Ascending aorta (tissue), 2 donors: ENCODE measurements around the gene SMIM38. TPM values are rescaled to one million over a fixed set of nuclear protein-coding genes. Genes with fewer than 3 reads are reported as not detected.

Experiments used
- DNase-seq, 2 donors: peaks; one replicate each; pipeline ENCODE4 v3.0.0-alpha.2; 2019; ENCODE audit warnings: low spot score in 2 of 2
- H3K27ac ChIP-seq, 2 donors: fragments of 200-600 bp; sonication (generic); one replicate each; pipeline ENCODE4 v1.5.1; 2016 to 2017; ENCODE audit warnings: mild to moderate bottlenecking in 1 of 2
- H3K27me3 ChIP-seq: fragments of 200-600 bp; sonication (generic); one replicate; pipeline ENCODE4 v1.5.1; 2017
- H3K36me3 ChIP-seq, 2 donors: fragments of 200-600 bp; sonication (generic); one replicate each; pipeline ENCODE4 v1.5.1; 2016
- H3K4me1 ChIP-seq, 2 donors: fragments of 200-600 bp; sonication (generic); one replicate each; pipeline ENCODE4 v1.5.1; 2016 to 2017; ENCODE audit warnings: mild to moderate bottlenecking in 1 of 2
- H3K4me3 ChIP-seq, 2 donors: fragments of 200-600 bp; sonication (generic); one replicate each; pipeline ENCODE4 v1.5.1; 2016 to 2017; ENCODE audit warnings: mild to moderate bottlenecking in 1 of 2
- H3K9me3 ChIP-seq, 2 donors: fragments of 200-600 bp; sonication (generic); one replicate each; pipeline ENCODE4 v1.5.1; 2016
- intact Hi-C: fragments of 100-400 bp; cut with DNase I; formaldehyde crosslinking; loops from one replicate; pipeline ENCODE4 v1.15.1; 2023
- total RNA-seq: library from RNA; depleted of rRNA; stranded (reverse); fragments of >200 nt; gene quantifications from one replicate; pipeline ENCODE4 v1.1.0, GENCODE V29; 2016
- TF ChIP-seq, protein P1 (sequence below), 3 experiments: fragments of 200-600 bp in 2 of 3; fragments of 450-650 bp in 1 of 3; sonication (generic) in 2 of 3; IDR thresholded peaks; one replicate each; pipeline ENCODE4 v1.5.1; 2016 to 2019; ENCODE audit warnings: antibody characterized with exemption in 3 of 3, mild to moderate bottlenecking in 1 of 3, moderate library complexity in 1 of 3

Gene SMIM38
- total RNA-seq, 1 donor from 2014 or later, result 3.1 TPM

DNA sequence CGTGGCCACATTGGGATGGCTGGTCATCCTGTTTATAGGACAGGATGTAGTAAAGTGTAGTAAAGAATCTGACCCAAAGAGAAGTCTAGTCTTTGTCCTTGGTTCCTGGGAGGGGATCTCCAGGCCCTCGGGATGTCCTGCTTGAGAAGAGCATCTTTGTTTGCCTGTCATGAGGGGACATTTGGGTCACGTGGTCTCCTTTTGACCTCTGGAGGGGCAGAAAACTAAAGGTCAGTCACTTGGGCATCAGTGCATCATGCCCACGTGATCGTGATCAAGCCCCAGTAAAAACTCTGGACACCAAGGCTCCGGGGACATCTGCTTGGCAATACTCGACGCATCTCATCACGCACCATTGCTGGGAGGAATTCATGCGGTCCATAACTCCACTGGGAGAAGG lies 9.1 kb downstream of the SMIM38 start:
- Histone ChIP-seq H3K27me3 (no peaks in the 10 kb centered on the region), H3K4me1 (peaks cover 10 to 11% of the 10 kb centered on the region in 2 donors), H3K9me3 (peaks cover 0 to 11% of the 10 kb centered on the region in 2 donors), H3K36me3 (no peaks in the 10 kb centered on the region), H3K27ac (no peak overlapping the region), H3K4me3 (no peak overlapping the region)
- intact Hi-C loops, result loop anchor here (5.0 kb wide), 1 partner anchor 33 kb away; no protein-coding TSS in a partner anchor
- TF ChIP-seq, protein P1, sequence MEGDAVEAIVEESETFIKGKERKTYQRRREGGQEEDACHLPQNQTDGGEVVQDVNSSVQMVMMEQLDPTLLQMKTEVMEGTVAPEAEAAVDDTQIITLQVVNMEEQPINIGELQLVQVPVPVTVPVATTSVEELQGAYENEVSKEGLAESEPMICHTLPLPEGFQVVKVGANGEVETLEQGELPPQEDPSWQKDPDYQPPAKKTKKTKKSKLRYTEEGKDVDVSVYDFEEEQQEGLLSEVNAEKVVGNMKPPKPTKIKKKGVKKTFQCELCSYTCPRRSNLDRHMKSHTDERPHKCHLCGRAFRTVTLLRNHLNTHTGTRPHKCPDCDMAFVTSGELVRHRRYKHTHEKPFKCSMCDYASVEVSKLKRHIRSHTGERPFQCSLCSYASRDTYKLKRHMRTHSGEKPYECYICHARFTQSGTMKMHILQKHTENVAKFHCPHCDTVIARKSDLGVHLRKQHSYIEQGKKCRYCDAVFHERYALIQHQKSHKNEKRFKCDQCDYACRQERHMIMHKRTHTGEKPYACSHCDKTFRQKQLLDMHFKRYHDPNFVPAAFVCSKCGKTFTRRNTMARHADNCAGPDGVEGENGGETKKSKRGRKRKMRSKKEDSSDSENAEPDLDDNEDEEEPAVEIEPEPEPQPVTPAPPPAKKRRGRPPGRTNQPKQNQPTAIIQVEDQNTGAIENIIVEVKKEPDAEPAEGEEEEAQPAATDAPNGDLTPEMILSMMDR (IDR thresholded peaks at IDR 0.05), result no peak
- DNase-seq, result no peak

GRCh38 chr11:69165775-69166174 lies 10.0 kb downstream of the SMIM38 start:
- no peak overlapping the region for H3K27ac ChIP-seq
- H3K9me3 ChIP-seq, result peaks cover 0 to 11% of the 10 kb centered on the region in 2 donors
- intact Hi-C loops, result loop anchor here (5.0 kb wide), 1 partner anchor 33 kb away; no protein-coding TSS in a partner anchor
- no peak for DNase-seq
- no peak overlapping the region for H3K4me3 ChIP-seq
- no peaks in the 10 kb centered on the region for H3K27me3 ChIP-seq
- no peaks in the 10 kb centered on the region for H3K36me3 ChIP-seq
- H3K4me1 ChIP-seq, result peaks cover 10 to 11% of the 10 kb centered on the region in 2 donors
- TF ChIP-seq, protein P1 (IDR thresholded peaks at IDR 0.05), result no peak

DNA sequence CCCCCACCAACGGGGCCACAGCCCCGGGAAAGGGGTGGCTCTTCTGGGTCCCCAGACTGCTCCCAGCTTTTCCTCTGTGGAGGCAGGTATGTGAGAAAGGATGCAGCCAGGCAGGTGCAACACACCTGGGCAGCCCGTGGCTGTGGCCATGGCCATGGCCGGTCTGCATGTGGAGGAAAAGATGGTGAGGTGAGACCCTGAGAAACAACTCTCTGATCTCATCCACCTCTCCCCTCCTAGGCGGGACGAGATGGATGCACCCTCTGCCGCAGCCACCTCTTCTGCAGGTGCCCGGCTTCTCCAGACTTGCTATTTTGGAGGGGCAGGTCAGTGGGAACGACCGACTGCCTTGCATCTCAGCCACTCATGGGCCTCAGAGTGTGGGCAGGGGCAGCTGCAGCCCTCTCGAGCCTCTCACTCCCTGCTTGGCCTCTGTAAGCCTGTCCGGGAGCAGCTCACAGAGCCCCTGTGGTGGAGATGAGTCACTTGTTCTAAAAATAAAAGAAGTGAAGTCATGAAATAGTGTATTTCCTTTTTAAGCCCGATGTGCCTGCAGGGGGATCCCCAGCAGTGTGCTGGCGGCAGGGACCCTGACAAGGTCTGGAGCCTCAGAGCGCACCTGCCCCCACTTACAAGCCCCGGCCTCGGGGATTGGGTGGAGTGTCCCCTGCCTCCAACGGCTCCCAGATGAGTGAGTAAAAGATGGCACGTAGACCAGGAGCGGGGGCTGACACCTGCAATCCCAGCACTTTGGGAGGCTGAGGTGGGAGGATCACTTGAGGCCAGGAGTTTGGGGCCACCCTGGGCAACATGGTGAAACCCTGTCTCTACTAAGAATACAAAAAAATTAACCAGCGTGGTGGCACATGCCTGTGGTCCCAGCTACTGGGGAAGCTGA lies 10.7 kb downstream of the SMIM38 start:
- H3K27ac ChIP-seq, result peak overlapping the region in 1 of 2 donors; percentile 9
- no peaks in the 10 kb centered on the region for H3K36me3 ChIP-seq
- TF ChIP-seq, protein P1 (IDR thresholded peaks at IDR 0.05), result peak; percentile 7 to 34 (median 23)
- H3K4me3 ChIP-seq, result peak overlapping the region in 1 of 2 donors; percentile 42
- intact Hi-C loops, result loop anchor here (5.0 kb wide), 1 partner anchor 34 kb away; no protein-coding TSS in a partner anchor
- peaks cover 10 to 11% of the 10 kb centered on the region in 2 donors for H3K4me1 ChIP-seq
- no peaks in the 10 kb centered on the region for H3K27me3 ChIP-seq
- peaks cover 0 to 11% of the 10 kb centered on the region in 2 donors for H3K9me3 ChIP-seq
- DNase-seq, result peak; percentile 16 to 77

GRCh38 chr11:69167130-69167915 lies 11.6 kb downstream of the SMIM38 start:
- Histone ChIP-seq H3K4me1 (peaks cover 10 to 11% of the 10 kb centered on the region in 2 donors), H3K27ac (no peak overlapping the region), H3K36me3 (no peaks in the 10 kb centered on the region), H3K9me3 (peaks cover 0 to 11% of the 10 kb centered on the region in 2 donors), H3K4me3 (peak overlapping the region in 1 of 2 donors; percentile 42), H3K27me3 (no peaks in the 10 kb centered on the region)
- intact Hi-C loops, result loop anchor here (5.0 kb wide), 1 partner anchor 35 kb away; no protein-coding TSS in a partner anchor
- TF ChIP-seq, protein P1 (IDR thresholded peaks at IDR 0.05), result no peak
- DNase-seq, result no peak

DNA sequence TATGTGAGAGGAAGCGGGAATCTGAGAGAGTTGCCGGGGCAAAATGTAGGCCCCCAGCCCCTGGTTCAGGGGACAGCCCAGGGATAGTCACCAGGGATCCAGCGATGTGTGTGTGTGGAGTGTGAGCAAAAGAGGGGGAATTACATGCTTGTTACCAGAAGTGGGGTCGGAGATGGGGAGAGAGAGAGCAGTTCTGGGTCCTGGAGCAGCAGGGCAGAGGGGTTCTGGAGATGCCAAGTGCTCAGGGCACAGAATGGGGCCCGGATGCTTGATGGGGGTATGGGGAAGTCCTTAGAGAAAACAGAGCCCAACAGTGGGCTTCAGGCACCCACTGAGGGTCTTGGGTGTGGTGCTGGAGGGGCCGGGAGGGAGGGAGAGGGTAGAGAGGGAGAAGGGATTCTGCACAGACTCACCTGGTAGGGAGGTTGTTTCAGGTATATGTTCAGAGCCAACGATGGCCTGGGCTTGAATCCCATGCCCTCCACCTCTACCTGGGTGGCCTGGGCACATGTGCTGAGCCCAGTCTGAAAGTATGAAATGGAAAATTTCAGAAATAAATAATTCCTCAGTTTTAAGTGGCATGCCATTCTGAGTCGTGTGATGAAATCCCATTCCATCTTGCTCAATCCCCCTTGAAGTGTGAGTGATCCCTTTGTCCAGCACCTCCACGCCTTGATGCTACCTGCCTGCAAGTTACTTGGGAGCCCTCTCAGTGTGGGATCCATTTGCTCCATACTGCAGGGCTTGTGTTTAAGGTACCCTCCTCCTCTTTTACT lies 12.4 kb downstream of the SMIM38 start:
- Histone ChIP-seq H3K27ac (no peak overlapping the region), H3K36me3 (no peaks in the 10 kb centered on the region), H3K4me3 (no peak overlapping the region), H3K27me3 (no peaks in the 10 kb centered on the region), H3K9me3 (peaks cover 0 to 8% of the 10 kb centered on the region in 2 donors), H3K4me1 (peaks cover 10 to 11% of the 10 kb centered on the region in 2 donors)
- DNase-seq, result no peak
- intact Hi-C loops, result loop anchor here (5.0 kb wide), 1 partner anchor 36 kb away; no protein-coding TSS in a partner anchor
- TF ChIP-seq, protein P1 (IDR thresholded peaks at IDR 0.05), result no peak
